Karpas-422 (cell line): ENCODE measurements around the gene REX1BD. TPM values are rescaled to one million over a fixed set of nuclear protein-coding genes. Genes with fewer than 3 reads are reported as not detected.

Source experiments
- DNase-seq: peaks from one replicate; pipeline ENCODE4 v3.0.0-alpha.2; 2015
- H2AFZ ChIP-seq: fragments of 200-600 bp; sonication (generic); 2 replicates; pipeline ENCODE4 v1.6.1; 2014; ENCODE audit warnings: antibody characterized with exemption, low read length, mixed read lengths
- H3K27ac ChIP-seq: fragments of 200-600 bp; sonication (generic); 2 replicates; pipeline ENCODE4 v1.5.1; 2014; ENCODE audit warnings: mild to moderate bottlenecking, low read length, moderate library complexity
- H3K27me3 ChIP-seq: fragments of 200-600 bp; sonication (generic); 2 replicates; pipeline ENCODE4 v1.6.1; 2014; ENCODE audit warnings: low read length, mixed read lengths
- H3K36me3 ChIP-seq: fragments of 200-600 bp; sonication (generic); 2 replicates; pipeline ENCODE4 v1.6.1; 2014; ENCODE audit warnings: low read length, mixed read lengths; ENCODE audit not compliant: insufficient read depth
- H3K4me1 ChIP-seq: fragments of 200-600 bp; sonication (generic); 2 replicates; pipeline ENCODE4 v1.6.1; 2014; ENCODE audit warnings: mild to moderate bottlenecking, low read length, mixed read lengths
- H3K4me2 ChIP-seq: fragments of 200-600 bp; sonication (generic); 2 replicates; pipeline ENCODE4 v1.6.1; 2014; ENCODE audit warnings: low read length, low read depth, mild to moderate bottlenecking; ENCODE audit not compliant: poor library complexity, severe bottlenecking
- H3K4me3 ChIP-seq: fragments of 200-600 bp; sonication (generic); 2 replicates; pipeline ENCODE4 v1.5.1; 2014; ENCODE audit warnings: mild to moderate bottlenecking, antibody characterized with exemption, low read length, mixed read lengths
- H3K79me2 ChIP-seq: fragments of 200-600 bp; sonication (generic); 2 replicates; pipeline ENCODE4 v1.6.1; 2014; ENCODE audit warnings: mild to moderate bottlenecking, low read length, mixed read lengths
- H3K9ac ChIP-seq: fragments of 200-600 bp; sonication (generic); 2 replicates; pipeline ENCODE4 v1.6.0; 2014; ENCODE audit warnings: low read length
- H3K9me2 ChIP-seq: fragments of 200-600 bp; sonication (generic), shearing (Covaris generic); replicated peaks from 2 replicates; pipeline ENCODE4 v1.6.0; 2014; ENCODE audit warnings: mild to moderate bottlenecking, low read length, moderate library complexity; ENCODE audit not compliant: insufficient read depth
- H3K9me3 ChIP-seq: fragments of 300-700, 200-600 bp; sonication (generic); 2 replicates; pipeline ENCODE4 v1.6.1; 2014; ENCODE audit warnings: low read length, mixed read lengths
- H4K20me1 ChIP-seq: fragments of 200-600 bp; sonication (generic); 2 replicates; pipeline ENCODE4 v1.6.1; 2014; ENCODE audit warnings: mild to moderate bottlenecking, antibody characterized with exemption, low read length, low read depth; ENCODE audit not compliant: insufficient read depth
- total RNA-seq: library from RNA; depleted of rRNA; stranded (reverse); fragments of >200 nt; shearing (Covaris generic); gene quantifications from 2 replicates; pipeline ENCODE4 v1.2.3, GENCODE V29; 2014; ENCODE audit warnings: low replicate concordance

REX1BD gene
- total RNA-seq, 1 experiment from 2014 or later, result 45.7 TPM

- H3K4me3 ChIP-seq, result no peak overlapping the region
- H3K27ac ChIP-seq, result no peak overlapping the region
- no peaks in the 10 kb centered on the region for H3K27me3 ChIP-seq
- no peaks in the 10 kb centered on the region for H3K36me3 ChIP-seq
- no peak overlapping the region for H3K9ac ChIP-seq
- H4K20me1 ChIP-seq, result no peaks in the 10 kb centered on the region
- no peak overlapping the region for H3K4me2 ChIP-seq
- DNase-seq, result no peak
- no peaks in the 10 kb centered on the region for H3K9me2 ChIP-seq
- no peaks in the 10 kb centered on the region for H3K9me3 ChIP-seq
- no peaks in the 10 kb centered on the region for H3K4me1 ChIP-seq
- H3K79me2 ChIP-seq, result no peaks in the 10 kb centered on the region
- H2AFZ ChIP-seq, result no peak overlapping the region
Measured at GRCh38 chr19:18626906-18627305, 38.3 kb downstream of the REX1BD start.

- Histone ChIP-seq H3K4me3 (no peak overlapping the region), H3K9ac (no peak overlapping the region), H3K79me2 (no peaks in the 10 kb centered on the region), H3K4me2 (no peak overlapping the region), H2AFZ (no peak overlapping the region), H3K36me3 (no peaks in the 10 kb centered on the region), H3K9me3 (no peaks in the 10 kb centered on the region), H3K4me1 (no peaks in the 10 kb centered on the region), H4K20me1 (no peaks in the 10 kb centered on the region), H3K27me3 (no peaks in the 10 kb centered on the region), H3K27ac (no peak overlapping the region), H3K9me2 (no peaks in the 10 kb centered on the region)
- DNase-seq, result no peak
Measured at GRCh38 chr19:18629166-18630088, 40.8 kb downstream of the REX1BD start.

- DNase-seq, result no peak
- peaks cover 16% of the 10 kb centered on the region for H3K4me1 ChIP-seq
Measured at GRCh38 chr19:18633321-18633720, 44.7 kb downstream of the REX1BD start.

GRCh38 chr19:18634612-18635297, 46.2 kb downstream of the REX1BD start:
- no peak for DNase-seq
- no peak overlapping the region for H3K4me3 ChIP-seq
- H3K9me2 ChIP-seq, result no peaks in the 10 kb centered on the region
- H3K9me3 ChIP-seq, result no peaks in the 10 kb centered on the region
- no peaks in the 10 kb centered on the region; the same call in 1 of the 2 replicates for H4K20me1 ChIP-seq
- H3K27me3 ChIP-seq, result no peaks in the 10 kb centered on the region
- no peak overlapping the region for H3K27ac ChIP-seq
- H3K4me2 ChIP-seq, result no peak overlapping the region
- no peak overlapping the region for H3K9ac ChIP-seq
- no peak overlapping the region for H2AFZ ChIP-seq
- H3K36me3 ChIP-seq, result no peaks in the 10 kb centered on the region
- peaks cover 15% of the 10 kb centered on the region; the same call in 1 of the 2 replicates for H3K79me2 ChIP-seq
- H3K4me1 ChIP-seq, result peaks cover 16% of the 10 kb centered on the region

More at GRCh38 chr19:18633321-18633720, 44.7 kb downstream of the REX1BD start:
- Histone ChIP-seq H3K9ac (no peak overlapping the region), H2AFZ (no peak overlapping the region), H3K36me3 (no peaks in the 10 kb centered on the region), H3K9me3 (no peaks in the 10 kb centered on the region), H3K4me2 (no peak overlapping the region), H3K27ac (no peak overlapping the region), H3K4me3 (no peak overlapping the region), H3K27me3 (no peaks in the 10 kb centered on the region), H3K79me2 (peaks cover 14% of the 10 kb centered on the region; the same call in 1 of the 2 replicates), H3K9me2 (no peaks in the 10 kb centered on the region), H4K20me1 (no peaks in the 10 kb centered on the region; the same call in 1 of the 2 replicates)

GRCh38 chr19:18635831-18636182, 47.2 kb downstream of the REX1BD start:
- no peaks in the 10 kb centered on the region for H3K9me3 ChIP-seq
- H4K20me1 ChIP-seq, result no peaks in the 10 kb centered on the region; the same call in 1 of the 2 replicates
- DNase-seq, result no peak
- peaks cover 15% of the 10 kb centered on the region; the same call in 1 of the 2 replicates for H3K79me2 ChIP-seq
- H3K9me2 ChIP-seq, result no peaks in the 10 kb centered on the region
- H3K4me2 ChIP-seq, result no peak overlapping the region
- no peak overlapping the region for H3K9ac ChIP-seq
- no peaks in the 10 kb centered on the region for H3K36me3 ChIP-seq
- H3K4me3 ChIP-seq, result no peak overlapping the region
- H3K27ac ChIP-seq, result no peak overlapping the region
- H2AFZ ChIP-seq, result no peak overlapping the region
- no peaks in the 10 kb centered on the region for H3K27me3 ChIP-seq
- H3K4me1 ChIP-seq, result peaks cover 16% of the 10 kb centered on the region

- no peaks in the 10 kb centered on the region for H3K27me3 ChIP-seq
- peak overlapping the region; percentile 92 for H3K4me3 ChIP-seq
- H4K20me1 ChIP-seq, result no peaks in the 10 kb centered on the region; the same call in 1 of the 2 replicates
- H3K9me2 ChIP-seq, result no peaks in the 10 kb centered on the region
- no peaks in the 10 kb centered on the region for H3K36me3 ChIP-seq
- H3K4me2 ChIP-seq, result peak overlapping the region; percentile 91
- peaks cover 16% of the 10 kb centered on the region for H3K4me1 ChIP-seq
- no peak overlapping the region for H3K27ac ChIP-seq
- no peaks in the 10 kb centered on the region for H3K9me3 ChIP-seq
- H2AFZ ChIP-seq, result peak overlapping the region; percentile 85; the same call in 1 of the 2 replicates
- H3K79me2 ChIP-seq, result peaks cover 15% of the 10 kb centered on the region; the same call in 1 of the 2 replicates
- peak; percentile 99 for DNase-seq
- H3K9ac ChIP-seq, result peak overlapping the region; percentile 91
Measured at GRCh38 chr19:18636183-18636968, 47.8 kb downstream of the REX1BD start.

- peak within 1 kb of the TSS; percentile 91 for H3K4me2 ChIP-seq
- no peaks in the 10 kb centered on the region for H3K9me3 ChIP-seq
- H3K36me3 ChIP-seq, result no peaks in the 10 kb centered on the region
- H3K79me2 ChIP-seq, result peaks cover 15% of the 10 kb centered on the region; the same call in 1 of the 2 replicates
- H3K4me3 ChIP-seq, result peak within 1 kb of the TSS; percentile 92
- H3K9me2 ChIP-seq, result no peaks in the 10 kb centered on the region
- H3K27me3 ChIP-seq, result no peaks in the 10 kb centered on the region
- H3K9ac ChIP-seq, result peak within 1 kb of the TSS; percentile 91
- peak within 1 kb of the TSS; percentile 85; the same call in 1 of the 2 replicates for H2AFZ ChIP-seq
- no peak within 1 kb of the TSS for H3K27ac ChIP-seq
- H4K20me1 ChIP-seq, result no peaks in the 10 kb centered on the region; the same call in 1 of the 2 replicates
- DNase-seq, result no peak
- H3K4me1 ChIP-seq, result peaks cover 16% of the 10 kb centered on the region
Measured at GRCh38 chr19:18636969-18637629, 48.5 kb downstream of the REX1BD start, which contains the start of gene KLHL26. TSS of gene KLHL26 (plus strand) at chr19:18637028. CDS start at chr19:18637055, 27 bp downstream.
